Breast epithelium (tissue), 4 donors: ENCODE results near the gene CARD10. TPM values are rescaled to one million over a fixed set of nuclear protein-coding genes. Genes with fewer than 3 reads are reported as not detected.

Experiments
- DNase-seq, 2 donors: peaks; one replicate each; pipeline ENCODE4 v3.0.0-alpha.2; 2019; ENCODE audit warnings: low spot score in 2 of 2
- H3K27ac ChIP-seq, 2 donors: fragments of 200-600 bp; sonication (generic) in 1 of 2; one replicate each; pipeline ENCODE4 v1.5.1; 2016 to 2019; ENCODE audit warnings: mild to moderate bottlenecking in 1 of 2
- H3K27me3 ChIP-seq, 2 donors: fragments of 200-600 bp; sonication (generic) in 1 of 2; one replicate each; pipeline versions ENCODE4 v1.5.1 to v1.6.0; 2017 to 2019; ENCODE audit warnings: control low read depth in 1 of 2, mild to moderate bottlenecking in 1 of 2
- H3K36me3 ChIP-seq: fragments of 200-600 bp; one replicate; pipeline ENCODE4 v1.5.1; 2019
- H3K4me1 ChIP-seq, 2 donors: fragments of 200-600 bp; sonication (generic); one replicate each; pipeline ENCODE4 v1.5.1; 2016 to 2019; ENCODE audit warnings: control low read depth in 1 of 2
- H3K4me3 ChIP-seq, 3 donors: fragments of 200-600 bp; sonication (generic); 1 replicate in 2 of 3; 2 replicates in 1 of 3; pipeline ENCODE4 v1.5.1; 2016 to 2019; ENCODE audit warnings: mild to moderate bottlenecking in 3 of 3, moderate library complexity in 2 of 3
- H3K9me3 ChIP-seq, 2 donors: fragments of 200-600 bp; sonication (generic) in 1 of 2; one replicate each; pipeline ENCODE4 v1.5.1; 2016 to 2019; ENCODE audit warnings: control low read depth in 1 of 2
- CTCF ChIP-seq, 3 donors: fragments of 450-650 bp; IDR thresholded peaks; one replicate each; pipeline ENCODE4 v1.5.1; 2016 to 2017; ENCODE audit warnings: antibody characterized with exemption in 3 of 3, mild to moderate bottlenecking in 3 of 3, moderate library complexity in 3 of 3
- POLR2A ChIP-seq: fragments of 450-650 bp; IDR thresholded peaks from one replicate; pipeline ENCODE4 v1.6.1; 2016; ENCODE audit warnings: antibody characterized with exemption, mild to moderate bottlenecking, moderate library complexity
- POLR2AphosphoS5 ChIP-seq, 3 donors: sonication (generic); formaldehyde crosslinking; IDR thresholded peaks; one replicate each; pipeline ENCODE4 v1.6.1; 2017; ENCODE audit warnings: antibody characterized with exemption in 3 of 3
- intact Hi-C: fragments of 100-400 bp; cut with DNase I; formaldehyde crosslinking; loops from one replicate; pipeline ENCODE4 v1.15.1; 2023; ENCODE audit warnings: low total_unique reads
- total RNA-seq, 3 donors: library from RNA; depleted of rRNA; stranded (reverse); fragments of >200 nt; gene quantifications; one replicate each; pipeline ENCODE4 v1.1.0, GENCODE V29; 2016

CARD10 gene
- total RNA-seq, 3 donors from 2014 or later, result 2.9 to 12.1 (median 10.2) TPM

- Histone ChIP-seq H3K4me3 (no peak overlapping the region), H3K36me3 (no peaks in the 10 kb centered on the region), H3K4me1 (no peaks in the 10 kb centered on the region), H3K27ac (no peak overlapping the region), H3K9me3 (no peaks in the 10 kb centered on the region), H3K27me3 (peaks cover 0 to 9% of the 10 kb centered on the region in 2 donors)
- intact Hi-C loops, result no loop called here
- no peak for DNase-seq
- TF ChIP-seq POLR2AphosphoS5 (IDR thresholded peaks at IDR 0.05) (no peak), POLR2A (no peak), CTCF (IDR thresholded peaks at IDR 0.05) (no peak)
Observed at GRCh38 chr22:37462436-37462835, 56.8 kb downstream of the CARD10 start.

GRCh38 chr22:37461961-37462360 is 57.3 kb downstream of the CARD10 start:
- Histone ChIP-seq H3K4me3 (no peak overlapping the region), H3K9me3 (no peaks in the 10 kb centered on the region), H3K27me3 (peaks cover 0 to 11% of the 10 kb centered on the region in 2 donors), H3K4me1 (no peaks in the 10 kb centered on the region), H3K27ac (no peak overlapping the region), H3K36me3 (no peaks in the 10 kb centered on the region)
- TF ChIP-seq CTCF (IDR thresholded peaks at IDR 0.05) (no peak), POLR2AphosphoS5 (IDR thresholded peaks at IDR 0.05) (no peak), POLR2A (no peak)
- intact Hi-C loops, result no loop called here
- DNase-seq, result no peak

DNA sequence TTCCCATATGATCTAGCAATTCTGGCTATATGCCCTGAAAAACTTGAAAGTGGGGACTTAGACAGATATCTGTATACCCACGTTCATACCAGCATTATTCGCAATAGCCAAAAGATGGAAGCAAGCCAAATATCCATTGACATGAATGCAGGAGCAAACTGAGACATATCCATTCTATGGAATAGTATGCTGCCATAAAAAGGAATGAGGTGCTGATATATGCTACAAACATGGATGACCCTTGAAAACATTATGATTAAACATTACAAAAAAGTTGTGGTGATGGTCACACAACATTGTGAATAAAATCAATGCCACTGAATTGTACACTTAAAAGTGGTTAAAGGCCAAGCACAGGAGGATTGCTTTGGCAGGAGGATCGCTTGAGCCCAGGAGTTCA is 58.5 kb downstream of the CARD10 start:
- Histone ChIP-seq H3K4me3 (no peak overlapping the region), H3K27ac (no peak overlapping the region), H3K4me1 (no peaks in the 10 kb centered on the region), H3K36me3 (no peaks in the 10 kb centered on the region), H3K9me3 (no peaks in the 10 kb centered on the region), H3K27me3 (peaks cover 0 to 15% of the 10 kb centered on the region in 2 donors)
- intact Hi-C loops, result no loop called here
- no peak for DNase-seq
- TF ChIP-seq POLR2AphosphoS5 (IDR thresholded peaks at IDR 0.05), result no peak
- TF ChIP-seq CTCF (IDR thresholded peaks at IDR 0.05), result no peak
- no peak for TF ChIP-seq POLR2A

DNA sequence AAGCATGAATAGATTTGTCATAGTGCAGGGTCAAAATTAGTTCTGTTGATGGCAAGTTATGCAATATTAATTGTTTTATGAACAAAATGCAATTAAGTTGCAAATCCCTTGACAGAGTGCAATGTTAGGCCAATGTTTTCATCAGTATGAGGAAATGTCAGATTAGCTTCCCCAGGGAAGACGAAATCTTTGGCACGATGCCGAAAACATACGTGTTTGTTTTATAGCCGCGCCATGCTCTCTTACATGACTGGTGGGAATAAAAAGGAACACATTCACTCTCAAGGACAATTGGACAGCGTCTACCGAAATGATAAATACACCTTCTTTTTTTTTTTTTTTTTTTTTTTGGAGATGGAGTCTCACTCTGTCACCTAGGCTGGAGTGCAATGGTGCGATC is 60.0 kb downstream of the CARD10 start:
- Histone ChIP-seq H3K9me3 (no peaks in the 10 kb centered on the region), H3K27me3 (peaks cover 0 to 21% of the 10 kb centered on the region in 2 donors), H3K27ac (no peak overlapping the region), H3K36me3 (no peaks in the 10 kb centered on the region), H3K4me1 (no peaks in the 10 kb centered on the region), H3K4me3 (no peak overlapping the region)
- no peak for TF ChIP-seq POLR2A
- TF ChIP-seq CTCF (IDR thresholded peaks at IDR 0.05), result no peak
- TF ChIP-seq POLR2AphosphoS5 (IDR thresholded peaks at IDR 0.05), result no peak
- DNase-seq, result no peak
- intact Hi-C loops, result no loop called here

GRCh38 chr22:37457093-37457893 is 61.9 kb downstream of the CARD10 start:
- no peak overlapping the region for H3K27ac ChIP-seq
- H3K9me3 ChIP-seq, result no peaks in the 10 kb centered on the region
- intact Hi-C loops, result no loop called here
- DNase-seq, result peak; percentile 32 to 66
- no peaks in the 10 kb centered on the region for H3K4me1 ChIP-seq
- no peaks in the 10 kb centered on the region for H3K36me3 ChIP-seq
- no peak overlapping the region for H3K4me3 ChIP-seq
- no peak for TF ChIP-seq POLR2AphosphoS5 (IDR thresholded peaks at IDR 0.05)
- TF ChIP-seq CTCF (IDR thresholded peaks at IDR 0.05), result peak in 2 of 3 donors; percentile 71 to 84
- peaks cover 0 to 24% of the 10 kb centered on the region in 2 donors for H3K27me3 ChIP-seq
